ENCODE measurements around the gene TNIP2. TPM values are rescaled to one million over a fixed set of nuclear protein-coding genes. Genes with fewer than 3 reads are reported as not detected.

TNIP2 gene
- total RNA-seq, 4 donors from 2014 or later, result 135 to 255 (median 145) TPM

GRCh38 chr4:2735869-2736268 lies 20.3 kb downstream of the TNIP2 start:
- no peak overlapping the region for H3K4me3 ChIP-seq
- H3K9me3 ChIP-seq, result no peaks in the 10 kb centered on the region
- peaks cover 0 to 31% (median 0%) of the 10 kb centered on the region in 3 donors for H3K36me3 ChIP-seq
- no peak overlapping the region for H3K27ac ChIP-seq
- TF ChIP-seq POLR2A (IDR thresholded peaks at IDR 0.05) (no peak), CTCF (IDR thresholded peaks at IDR 0.05) (no peak)
- DNase-seq, result no peak
- H3K4me1 ChIP-seq, result no peaks in the 10 kb centered on the region
- no peaks in the 10 kb centered on the region for H3K27me3 ChIP-seq

GRCh38 chr4:2734612-2735011 lies 21.5 kb downstream of the TNIP2 start:
- no peak overlapping the region for H3K27ac ChIP-seq

GRCh38 chr4:2733844-2734574 lies 22.1 kb downstream of the TNIP2 start:
- Histone ChIP-seq H3K4me1 (no peaks in the 10 kb centered on the region), H3K9me3 (no peaks in the 10 kb centered on the region), H3K27me3 (no peaks in the 10 kb centered on the region), H3K4me3 (no peak overlapping the region), H3K36me3 (peaks cover 0 to 42% (median 0%) of the 10 kb centered on the region in 3 donors), H3K27ac (no peak overlapping the region)
- TF ChIP-seq POLR2A (IDR thresholded peaks at IDR 0.05) (no peak), CTCF (IDR thresholded peaks at IDR 0.05) (no peak)
- DNase-seq, result no peak

More at GRCh38 chr4:2734612-2735011, 21.5 kb downstream of the TNIP2 start:
- Histone ChIP-seq H3K4me1 (no peaks in the 10 kb centered on the region), H3K36me3 (peaks cover 0 to 36% (median 0%) of the 10 kb centered on the region in 3 donors), H3K27me3 (no peaks in the 10 kb centered on the region), H3K9me3 (no peaks in the 10 kb centered on the region), H3K4me3 (no peak overlapping the region)
- no peak for DNase-seq
- no peak for TF ChIP-seq POLR2A (IDR thresholded peaks at IDR 0.05)
- no peak for TF ChIP-seq CTCF (IDR thresholded peaks at IDR 0.05)

DNA sequence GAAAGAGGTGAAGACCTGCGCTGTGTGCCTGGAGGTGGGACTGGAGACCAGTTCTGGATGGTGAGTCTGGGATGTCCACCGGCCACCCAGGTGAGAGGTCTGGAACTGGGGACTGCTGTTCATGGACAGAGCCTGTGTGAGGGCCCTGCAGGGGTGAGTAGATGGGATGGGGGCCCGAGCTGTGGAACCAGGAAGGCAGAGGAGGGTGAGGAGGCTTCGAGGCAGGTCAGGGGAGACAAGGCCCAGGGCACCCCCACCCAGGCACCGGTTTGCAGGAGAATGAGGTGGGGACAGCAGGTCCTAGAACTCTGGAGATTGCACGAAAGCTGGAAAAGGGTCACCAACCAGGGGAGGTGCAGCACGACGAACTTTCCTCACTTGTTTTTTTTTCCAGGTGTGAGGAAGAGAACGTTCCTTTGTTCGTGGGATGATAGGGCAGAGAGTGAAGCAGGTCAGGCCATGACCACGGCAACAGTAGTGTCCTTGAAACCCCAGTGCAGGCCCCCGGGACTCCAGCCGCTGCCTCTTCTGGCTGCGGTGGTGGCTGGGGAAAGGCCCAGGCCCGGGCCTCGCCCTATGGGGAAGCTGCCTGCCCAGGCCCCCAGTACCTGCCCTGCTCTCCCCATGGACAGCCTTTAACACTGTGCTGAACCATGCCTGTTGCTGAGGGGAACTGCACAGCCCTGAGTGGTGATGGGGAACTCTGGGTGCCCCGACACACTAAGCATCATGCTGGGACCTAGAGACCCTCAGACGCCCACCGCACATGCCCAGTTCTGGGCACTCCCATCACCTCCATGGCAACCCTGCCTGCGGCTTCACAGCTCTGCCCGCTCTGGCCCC lies 22.9 kb downstream of the TNIP2 start:
- H3K27ac ChIP-seq, result no peak overlapping the region
- peaks cover 0 to 43% (median 0%) of the 10 kb centered on the region in 3 donors for H3K36me3 ChIP-seq
- no peaks in the 10 kb centered on the region for H3K4me1 ChIP-seq
- no peak overlapping the region for H3K4me3 ChIP-seq
- TF ChIP-seq CTCF (IDR thresholded peaks at IDR 0.05) (no peak), POLR2A (IDR thresholded peaks at IDR 0.05) (no peak)
- no peaks in the 10 kb centered on the region for H3K27me3 ChIP-seq
- H3K9me3 ChIP-seq, result no peaks in the 10 kb centered on the region
- DNase-seq, result no peak

- H3K9me3 ChIP-seq, result no peaks in the 10 kb centered on the region
- H3K27ac ChIP-seq, result no peak overlapping the region
- DNase-seq, result no peak
- H3K27me3 ChIP-seq, result no peaks in the 10 kb centered on the region
- H3K4me1 ChIP-seq, result no peaks in the 10 kb centered on the region
- no peak for TF ChIP-seq POLR2A (IDR thresholded peaks at IDR 0.05)
- TF ChIP-seq CTCF (IDR thresholded peaks at IDR 0.05), result no peak
- peaks cover 0 to 43% (median 0%) of the 10 kb centered on the region in 3 donors for H3K36me3 ChIP-seq
- no peak overlapping the region for H3K4me3 ChIP-seq
These were observed 23.6 kb downstream of the TNIP2 start for GRCh38 chr4:2732526-2732925.

Data from Peyer's patch (tissue), 4 donors.